OCI-M2 (cell line): ENCODE results near the gene FBN3.
A peak's percentile ranks its signal among the peaks of the same experiment; 100 is the strongest.

Experiments
- DNase-seq: peaks from one replicate; lab custom pipeline; 2025; ENCODE audit not compliant: unreplicated experiment; lab: John Stamatoyannopoulos, UW

Gene FBN3

GRCh38 chr19:8064911-8065874 is 84.2 kb downstream of the FBN3 start:
- no peak for DNase-seq

GRCh38 chr19:8057545-8058270 is 91.7 kb downstream of the FBN3 start:
- DNase-seq: no peak

GRCh38 chr19:8056533-8056932 is 92.9 kb downstream of the FBN3 start:
- DNase-seq: no peak

DNA sequence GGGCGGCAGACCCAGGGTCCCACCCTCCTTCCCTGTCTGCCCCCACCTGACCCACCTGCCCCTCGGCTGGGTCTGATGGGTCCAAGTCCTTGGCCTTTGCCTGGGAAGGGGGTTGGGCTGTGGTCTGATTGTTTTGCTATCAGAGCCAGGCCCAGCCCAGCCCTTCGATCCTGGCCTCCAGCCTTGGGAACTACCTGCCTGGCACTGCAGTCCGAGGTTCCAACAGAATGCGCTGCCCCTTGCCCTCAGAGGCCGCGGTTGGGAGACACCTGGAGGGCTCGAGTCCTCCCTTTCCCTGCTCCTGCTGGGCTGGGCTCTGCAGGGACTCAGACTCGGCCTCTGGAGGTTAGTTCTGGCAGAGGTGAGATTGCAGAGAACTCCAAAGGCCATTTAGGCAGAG is 95.2 kb downstream of the FBN3 start:
- no peak for DNase-seq

- no peak for DNase-seq
Measured at GRCh38 chr19:8052464-8052859, 96.9 kb downstream of the FBN3 start, which contains the start of gene CCL25. CCL25 (plus strand) TSS chr19:8052760; CDS start chr19:8053050, 290 bp downstream.

GRCh38 chr19:8050274-8051096 is 98.9 kb downstream of the FBN3 start:
- DNase-seq: peak; percentile 91

DNA sequence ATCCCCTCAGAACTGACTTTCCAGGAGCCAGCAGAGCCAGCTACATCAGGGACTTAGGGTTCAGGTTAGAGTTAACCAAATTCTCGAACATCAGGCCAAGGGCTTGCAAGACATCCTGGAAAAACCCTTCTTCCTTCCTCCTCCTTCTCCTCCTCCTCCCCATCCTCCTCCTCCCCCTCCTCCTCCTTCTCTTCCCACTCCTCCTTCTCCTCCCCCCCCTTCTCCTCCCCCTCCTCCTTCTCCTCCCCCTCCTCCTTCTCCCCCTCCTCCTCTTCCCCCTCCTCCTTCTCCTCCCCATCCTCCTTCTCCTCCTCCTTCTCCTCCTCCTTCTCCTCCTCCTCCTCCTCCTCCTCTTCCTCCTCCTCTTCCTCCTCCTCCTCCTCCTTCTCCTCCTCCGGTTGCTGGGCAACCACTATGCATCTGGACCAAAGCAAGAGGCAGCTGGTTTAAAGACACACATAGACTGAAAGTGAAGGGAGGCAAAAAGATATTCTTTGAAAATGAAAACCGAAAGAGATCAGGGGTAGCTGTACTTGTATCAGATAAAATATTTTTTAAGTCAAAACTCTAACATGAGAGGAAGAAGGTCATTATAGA is 102.7 kb downstream of the FBN3 start:
- no peak for DNase-seq

GRCh38 chr19:8045872-8046568 is 103.4 kb downstream of the FBN3 start:
- no peak for DNase-seq

DNA sequence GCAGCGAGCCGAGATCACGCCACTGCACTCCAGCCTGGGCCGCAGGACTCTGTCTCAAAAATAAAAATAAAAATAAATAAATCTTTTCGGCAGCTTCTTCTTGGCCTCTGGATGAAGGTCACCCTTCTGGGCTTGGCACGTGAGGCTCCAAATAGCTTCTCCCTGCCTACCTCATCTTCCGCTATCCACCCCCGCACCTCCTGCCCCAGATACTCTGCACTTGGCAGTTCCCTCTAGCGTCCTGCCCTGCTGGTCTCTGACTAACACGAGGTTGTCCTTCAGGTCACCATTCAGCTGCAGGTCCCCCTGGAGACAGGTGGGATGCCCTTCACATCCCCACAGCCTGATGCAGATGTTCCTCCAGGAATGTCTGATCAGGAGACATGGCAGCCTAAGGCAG is 105.4 kb downstream of the FBN3 start:
- no peak for DNase-seq

DNA sequence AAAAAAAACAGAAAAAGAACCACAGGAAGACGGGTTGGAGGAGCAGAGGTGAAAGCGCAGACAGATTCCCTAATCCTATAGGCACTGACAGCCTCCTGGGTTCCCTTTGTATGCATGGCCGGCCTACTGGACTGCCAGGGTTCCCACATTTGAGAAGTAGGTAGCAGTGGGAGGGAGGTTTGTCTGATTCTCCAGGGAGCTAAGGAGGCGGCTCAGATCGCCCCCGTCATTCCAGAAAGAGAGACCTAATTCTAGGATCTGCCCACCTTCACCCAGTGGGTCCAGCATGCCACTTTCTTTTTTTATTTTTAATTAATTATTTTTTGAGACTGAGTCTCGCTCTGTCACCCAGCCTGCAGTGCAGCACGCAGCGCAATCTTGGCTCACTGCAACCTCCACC is 106.5 kb downstream of the FBN3 start:
- no peak for DNase-seq

DNA sequence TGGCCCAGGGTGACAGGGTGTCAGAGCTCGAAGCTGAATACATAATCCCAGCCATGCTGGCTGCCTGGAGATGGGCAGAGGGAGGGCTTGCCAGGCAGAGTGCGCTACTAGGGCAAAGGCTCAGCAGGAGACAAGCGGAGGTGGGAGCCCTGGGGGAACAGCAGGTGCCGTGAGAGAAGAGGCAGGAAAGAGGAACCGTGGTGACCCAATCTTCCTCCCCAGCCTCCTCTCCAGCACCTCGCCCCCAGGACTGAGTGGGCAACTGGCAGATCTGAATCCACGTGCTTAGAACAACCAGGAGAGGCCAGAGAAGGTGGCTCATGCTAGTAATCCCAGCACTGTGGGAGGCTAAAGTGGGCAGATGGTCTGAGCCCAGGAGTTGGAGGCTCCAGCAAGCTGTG is 107.9 kb downstream of the FBN3 start:
- no peak for DNase-seq

GRCh38 chr19:8039231-8039630 is 110.2 kb downstream of the FBN3 start:
- DNase-seq: no peak

DNA sequence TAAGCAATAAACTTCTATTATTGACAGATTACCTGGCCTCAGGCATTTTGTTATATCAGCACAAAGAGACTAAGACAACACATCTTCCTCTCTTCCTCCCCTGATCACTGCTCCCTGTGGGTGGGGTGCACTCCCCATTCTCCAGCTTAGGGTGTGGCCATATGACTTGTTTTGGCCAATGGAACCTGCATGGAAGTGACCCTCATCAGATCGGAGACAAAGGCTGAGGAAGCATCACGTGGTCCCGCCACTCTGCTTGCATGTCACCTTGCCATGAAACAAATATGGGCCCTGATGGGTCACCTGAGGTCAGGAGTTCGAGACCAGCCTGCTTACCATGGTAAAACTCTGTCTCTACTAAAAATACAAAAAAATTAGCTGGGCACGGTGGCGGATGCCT is 110.6 kb downstream of the FBN3 start:
- no peak for DNase-seq

DNA sequence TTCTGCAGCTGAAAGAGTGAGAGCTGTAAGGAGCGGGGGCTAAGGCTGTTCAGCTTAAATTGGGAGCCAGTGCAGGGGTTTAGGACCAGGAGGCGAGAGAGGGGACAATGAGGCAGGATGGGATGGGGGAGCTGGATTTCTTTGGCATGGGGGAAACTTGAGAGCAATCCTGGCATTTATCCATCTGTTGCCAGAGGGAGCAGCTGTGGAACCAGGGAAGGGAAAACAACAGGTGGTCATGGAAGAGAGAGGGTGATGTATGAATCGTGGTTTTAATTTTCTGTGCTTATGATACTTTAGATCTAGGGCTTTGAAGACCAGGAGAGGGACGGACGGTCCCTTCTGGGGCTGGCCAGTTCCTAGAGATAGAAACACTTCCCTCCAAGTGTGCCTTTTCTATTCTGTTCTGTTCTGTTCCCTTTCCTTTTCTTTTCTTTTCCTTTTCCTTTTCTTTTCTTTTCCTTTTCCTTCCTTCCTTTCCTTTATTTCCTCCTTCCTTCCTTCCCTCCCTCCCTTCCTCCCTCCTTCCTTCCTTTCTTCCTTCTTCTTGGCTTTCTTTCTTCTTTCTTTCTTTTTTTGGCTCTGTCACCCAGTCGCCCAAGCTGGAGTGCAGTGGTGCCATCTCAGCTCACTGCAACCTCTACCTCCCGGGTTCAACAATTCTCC is 112.8 kb downstream of the FBN3 start:
- DNase-seq: no peak

DNA sequence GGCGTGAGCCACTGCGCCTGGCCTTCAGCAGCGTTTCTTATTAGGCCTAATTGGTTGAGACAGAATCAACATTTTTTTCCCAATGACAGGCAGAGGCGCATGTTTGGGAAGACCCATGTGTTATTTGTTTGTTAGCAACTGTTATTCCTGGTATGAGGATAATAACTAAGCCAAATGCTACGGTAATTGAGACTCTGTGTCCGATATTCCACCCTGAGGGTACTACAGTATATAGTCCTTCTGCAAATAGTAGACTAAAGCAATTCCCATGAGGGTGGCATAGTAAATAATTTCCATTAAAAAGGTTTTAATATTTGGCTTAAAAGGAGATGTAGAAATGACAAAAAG is 115.2 kb downstream of the FBN3 start:
- DNase-seq: no peak

DNA sequence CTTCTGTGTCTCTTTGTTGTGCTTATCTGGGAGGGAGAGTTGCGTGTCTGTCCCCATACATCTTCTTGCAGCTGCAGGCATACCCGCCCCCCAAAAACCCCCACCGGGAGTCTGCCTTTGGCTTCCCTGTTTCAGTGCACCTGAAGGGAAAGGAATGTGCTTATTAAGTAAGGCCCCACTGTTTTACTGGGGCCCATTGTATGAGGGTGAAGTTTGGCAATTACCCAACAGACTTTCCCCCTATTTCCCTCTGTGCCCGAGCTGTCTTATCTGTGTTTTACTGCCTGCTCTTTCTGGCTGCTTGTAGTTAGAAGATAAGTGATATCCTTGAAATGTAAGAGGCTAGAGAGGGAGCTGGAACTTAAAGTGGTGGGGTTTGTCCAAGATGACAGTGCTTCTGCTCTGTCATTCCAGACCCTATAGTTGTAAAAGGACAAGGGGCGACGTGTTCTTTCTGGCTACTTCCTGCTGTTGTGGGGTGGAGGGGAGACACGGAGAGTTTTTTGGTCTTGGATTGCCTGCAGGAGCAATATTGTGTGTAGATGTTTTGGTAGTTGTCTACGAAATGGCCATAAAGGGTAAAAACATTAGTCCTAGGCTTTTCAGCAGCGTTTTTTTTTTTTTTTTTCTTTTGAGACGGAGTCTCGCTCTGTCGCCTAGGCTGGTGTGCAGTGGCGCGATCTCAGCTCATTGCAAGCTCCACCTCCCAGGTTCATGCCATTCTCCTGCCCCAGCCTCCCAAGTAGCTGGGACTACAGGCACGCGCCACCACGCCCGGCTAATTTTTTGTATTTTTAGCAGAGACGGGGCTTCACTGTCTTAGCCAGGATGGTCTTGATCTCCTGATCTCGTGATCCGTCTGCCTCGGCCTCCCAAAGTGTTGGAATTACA is 115.9 kb downstream of the FBN3 start:
- peak; percentile 25 for DNase-seq

GRCh38 chr19:8030960-8031359 is 118.4 kb downstream of the FBN3 start:
- DNase-seq: no peak

DNA sequence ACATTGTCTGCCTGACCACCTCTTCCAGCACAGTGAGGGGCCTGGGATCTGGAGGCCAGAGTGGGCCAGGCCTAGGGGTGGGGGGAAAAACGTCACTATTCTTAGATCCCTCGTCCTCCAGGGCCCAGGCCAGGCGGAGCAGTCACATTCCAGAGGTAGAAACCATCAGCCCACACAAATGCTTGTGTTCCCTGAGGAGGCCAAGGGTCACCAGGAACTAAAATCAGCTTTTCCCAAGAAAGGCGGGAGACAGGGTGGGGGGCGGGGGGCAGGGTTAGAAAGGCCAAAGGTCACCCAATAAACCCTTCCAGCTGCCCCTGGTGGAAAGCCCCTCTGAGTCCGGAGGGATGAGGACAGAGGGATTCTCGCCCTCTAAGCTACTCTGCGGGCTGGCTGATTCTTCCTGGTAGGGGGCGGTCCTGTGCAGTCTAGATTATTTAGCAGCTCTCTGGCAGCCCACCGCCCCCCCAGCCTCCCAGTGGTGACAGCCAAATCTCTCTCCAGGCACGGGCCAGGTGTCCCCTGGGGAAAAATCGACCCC is 120.4 kb downstream of the FBN3 start:
- no peak for DNase-seq

- DNase-seq: no peak
Measured at GRCh38 chr19:8025316-8025715, 124.1 kb downstream of the FBN3 start.
